Osteoblast (primary cell): ENCODE data around the gene PIP5K1C. TPM values are rescaled to one million over a fixed set of nuclear protein-coding genes. Genes with fewer than 3 reads are reported as not detected.

Source experiments
- DNase-seq: peaks from one replicate; pipeline ENCODE4 v3.0.0; 2011; ENCODE audit warnings: low spot score, mixed read lengths; ENCODE audit not compliant: insufficient read length; ENCODE audit errors: missing footprints
- H2AFZ ChIP-seq: 2 replicates; pipeline ENCODE4 v1.6.0; 2011; ENCODE audit warnings: mild to moderate bottlenecking, low read length
- H3K27ac ChIP-seq: 2 replicates; pipeline ENCODE4 v1.5.1; 2011; ENCODE audit warnings: mild to moderate bottlenecking, low read depth, low read length, moderate library complexity
- H3K27me3 ChIP-seq: 2 replicates; pipeline ENCODE4 v1.6.0; 2012; ENCODE audit warnings: mild to moderate bottlenecking, control low read depth, inconsistent platforms, low read length, moderate library complexity; ENCODE audit not compliant: insufficient read depth
- H3K36me3 ChIP-seq: 2 replicates; pipeline ENCODE4 v1.5.1; 2011; ENCODE audit warnings: mild to moderate bottlenecking, low read length, control low read depth, moderate library complexity; ENCODE audit not compliant: insufficient read depth
- H3K4me1 ChIP-seq: 2 replicates; pipeline ENCODE4 v1.5.1; 2011; ENCODE audit warnings: mild to moderate bottlenecking, low read length, control low read depth, moderate library complexity; ENCODE audit not compliant: insufficient read depth
- H3K4me2 ChIP-seq: 2 replicates; pipeline ENCODE4 v1.6.0; 2011; ENCODE audit warnings: mild to moderate bottlenecking, low read length; ENCODE audit not compliant: insufficient read depth
- H3K4me3 ChIP-seq: fragments of 200-600 bp; sonication (generic); 3 replicates; pipeline ENCODE4 v1.5.1; 2012; ENCODE audit warnings: mild to moderate bottlenecking, low read length, inconsistent platforms; ENCODE audit not compliant: insufficient read depth
- H3K79me2 ChIP-seq: 2 replicates; pipeline ENCODE4 v1.6.0; 2012; ENCODE audit warnings: mild to moderate bottlenecking, low read length, control low read depth, inconsistent platforms; ENCODE audit not compliant: insufficient read depth
- H3K9me3 ChIP-seq: 2 replicates; pipeline ENCODE4 v1.5.1; 2011; ENCODE audit warnings: low read depth, low read length, control low read depth
- H4K20me1 ChIP-seq: 2 replicates; pipeline ENCODE4 v1.6.0; 2012; ENCODE audit warnings: mild to moderate bottlenecking, low read length, control low read depth; ENCODE audit not compliant: insufficient read depth
- total RNA-seq: library from RNA; depleted of rRNA; stranded (reverse); fragments of >200 nt; gene quantifications from 2 replicates; pipeline ENCODE4 v1.2.3, GENCODE V29; 2012
- TF ChIP-seq, protein P1 (sequence below): IDR thresholded peaks from 2 replicates; pipeline ENCODE4 v1.5.1; 2011; ENCODE audit warnings: mild to moderate bottlenecking, low read depth, low read length, moderate library complexity; ENCODE audit errors: extremely low read depth

The PIP5K1C gene
- total RNA-seq, 1 donor: 30.4 TPM

DNA sequence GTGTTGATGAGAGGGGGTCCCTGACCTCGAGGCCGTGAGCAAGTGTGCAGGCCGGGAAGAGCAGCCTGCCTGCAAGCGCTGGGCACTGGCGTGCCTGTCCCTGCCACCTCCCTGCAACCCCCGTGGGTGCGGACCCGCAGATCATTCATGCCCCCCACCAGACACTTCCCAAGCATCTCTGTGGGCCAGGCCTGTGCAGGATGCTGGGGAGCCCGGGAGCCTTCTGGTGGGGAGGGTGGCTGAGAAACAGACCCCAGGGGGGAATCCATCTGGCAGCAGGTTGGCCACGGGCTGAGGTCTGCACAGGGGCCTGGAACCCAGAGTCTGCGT is 55.2 kb downstream of the PIP5K1C start:
- DNase-seq: no peak
- Histone ChIP-seq H3K4me3 (no peak overlapping the region), H4K20me1 (no peaks in the 10 kb centered on the region), H3K4me2 (no peak overlapping the region), H3K4me1 (no peaks in the 10 kb centered on the region), H3K27ac (no peak overlapping the region), H3K9me3 (no peaks in the 10 kb centered on the region), H3K79me2 (no peaks in the 10 kb centered on the region), H3K36me3 (peaks cover 6% of the 10 kb centered on the region), H3K27me3 (no peaks in the 10 kb centered on the region), H2AFZ (no peak overlapping the region)
- TF ChIP-seq, protein P1, sequence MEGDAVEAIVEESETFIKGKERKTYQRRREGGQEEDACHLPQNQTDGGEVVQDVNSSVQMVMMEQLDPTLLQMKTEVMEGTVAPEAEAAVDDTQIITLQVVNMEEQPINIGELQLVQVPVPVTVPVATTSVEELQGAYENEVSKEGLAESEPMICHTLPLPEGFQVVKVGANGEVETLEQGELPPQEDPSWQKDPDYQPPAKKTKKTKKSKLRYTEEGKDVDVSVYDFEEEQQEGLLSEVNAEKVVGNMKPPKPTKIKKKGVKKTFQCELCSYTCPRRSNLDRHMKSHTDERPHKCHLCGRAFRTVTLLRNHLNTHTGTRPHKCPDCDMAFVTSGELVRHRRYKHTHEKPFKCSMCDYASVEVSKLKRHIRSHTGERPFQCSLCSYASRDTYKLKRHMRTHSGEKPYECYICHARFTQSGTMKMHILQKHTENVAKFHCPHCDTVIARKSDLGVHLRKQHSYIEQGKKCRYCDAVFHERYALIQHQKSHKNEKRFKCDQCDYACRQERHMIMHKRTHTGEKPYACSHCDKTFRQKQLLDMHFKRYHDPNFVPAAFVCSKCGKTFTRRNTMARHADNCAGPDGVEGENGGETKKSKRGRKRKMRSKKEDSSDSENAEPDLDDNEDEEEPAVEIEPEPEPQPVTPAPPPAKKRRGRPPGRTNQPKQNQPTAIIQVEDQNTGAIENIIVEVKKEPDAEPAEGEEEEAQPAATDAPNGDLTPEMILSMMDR: no peak

DNA sequence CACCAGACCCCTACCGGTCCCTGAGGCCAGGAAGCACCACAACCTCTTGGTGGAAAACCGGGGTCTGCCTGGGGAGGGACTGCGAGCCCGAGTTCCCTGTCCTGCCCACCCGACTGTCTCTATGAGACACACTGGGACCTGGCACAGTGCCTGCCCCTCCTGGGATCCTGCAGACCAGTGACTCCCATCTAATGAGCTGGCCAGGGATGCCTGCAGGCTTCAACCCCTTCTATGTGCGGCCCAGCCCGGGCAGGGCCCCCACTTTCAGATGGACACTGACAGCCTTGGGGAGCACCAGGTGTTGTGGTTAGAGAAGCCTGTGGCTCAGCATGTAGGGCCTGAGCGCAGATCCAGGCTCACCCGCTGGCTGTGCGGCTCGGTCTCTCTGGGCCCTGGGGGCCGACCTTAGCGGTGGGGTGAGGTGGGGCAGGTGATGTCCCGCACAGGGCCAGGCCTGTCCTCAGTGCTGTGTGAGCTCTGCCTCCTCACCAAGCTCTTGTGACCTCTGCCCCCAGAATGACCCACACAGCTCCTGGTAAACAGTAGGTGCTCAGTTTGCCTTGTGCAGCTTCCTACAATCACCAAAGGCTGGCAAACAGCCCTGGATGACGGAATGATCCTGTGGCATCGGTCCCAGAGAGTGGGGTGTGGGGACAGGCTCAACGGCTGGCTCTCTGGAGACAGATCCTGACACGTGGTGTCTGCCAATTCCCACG is 55.8 kb downstream of the PIP5K1C start:
- no peaks in the 10 kb centered on the region for H3K27me3 ChIP-seq
- no peak overlapping the region for H3K4me2 ChIP-seq
- no peaks in the 10 kb centered on the region for H3K4me1 ChIP-seq
- H3K27ac ChIP-seq: no peak overlapping the region
- H3K36me3 ChIP-seq: peaks cover 10% of the 10 kb centered on the region
- no peak overlapping the region for H2AFZ ChIP-seq
- H3K9me3 ChIP-seq: no peaks in the 10 kb centered on the region
- H4K20me1 ChIP-seq: no peaks in the 10 kb centered on the region
- TF ChIP-seq, protein P1: no peak
- no peaks in the 10 kb centered on the region for H3K79me2 ChIP-seq
- no peak for DNase-seq
- H3K4me3 ChIP-seq: no peak overlapping the region

DNA sequence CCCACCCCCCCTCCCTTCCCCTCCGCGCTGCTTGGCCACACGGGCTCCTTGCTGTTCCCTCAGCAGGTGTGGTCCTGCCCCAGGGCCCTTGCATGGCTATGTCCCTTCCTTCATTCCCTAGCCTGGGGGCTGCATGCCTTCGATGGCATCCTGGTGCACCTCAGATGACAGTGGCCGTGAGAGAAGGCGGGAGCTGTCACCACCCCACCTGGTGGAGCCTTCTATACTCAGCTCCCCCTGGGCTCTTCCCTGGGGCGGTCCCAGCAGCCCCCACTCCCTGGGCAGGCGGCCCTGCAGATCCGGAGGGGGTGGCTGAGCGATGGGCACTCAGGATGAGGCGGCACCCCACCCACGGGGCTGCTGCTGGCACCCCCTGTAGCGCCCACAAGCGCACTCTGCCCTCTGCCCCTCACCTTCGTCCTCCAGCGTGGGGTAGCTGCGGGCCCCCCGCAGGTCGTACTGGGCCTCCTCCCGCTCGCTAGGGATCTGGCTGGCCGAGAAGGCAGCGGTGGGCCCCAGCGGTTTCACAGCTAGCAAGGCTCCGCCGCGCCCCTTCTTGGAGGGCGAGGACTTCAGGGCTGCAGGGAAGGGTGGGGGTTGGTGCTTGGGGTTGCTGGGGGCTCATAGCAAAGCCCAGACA is 56.5 kb downstream of the PIP5K1C start:
- no peaks in the 10 kb centered on the region for H3K79me2 ChIP-seq
- H2AFZ ChIP-seq: no peak overlapping the region
- no peak overlapping the region for H3K27ac ChIP-seq
- DNase-seq: no peak
- TF ChIP-seq, protein P1: no peak
- H3K4me1 ChIP-seq: no peaks in the 10 kb centered on the region
- no peaks in the 10 kb centered on the region for H4K20me1 ChIP-seq
- H3K36me3 ChIP-seq: peaks cover 14% of the 10 kb centered on the region
- H3K9me3 ChIP-seq: no peaks in the 10 kb centered on the region
- no peak overlapping the region for H3K4me3 ChIP-seq
- no peak overlapping the region for H3K4me2 ChIP-seq
- no peaks in the 10 kb centered on the region for H3K27me3 ChIP-seq

DNA sequence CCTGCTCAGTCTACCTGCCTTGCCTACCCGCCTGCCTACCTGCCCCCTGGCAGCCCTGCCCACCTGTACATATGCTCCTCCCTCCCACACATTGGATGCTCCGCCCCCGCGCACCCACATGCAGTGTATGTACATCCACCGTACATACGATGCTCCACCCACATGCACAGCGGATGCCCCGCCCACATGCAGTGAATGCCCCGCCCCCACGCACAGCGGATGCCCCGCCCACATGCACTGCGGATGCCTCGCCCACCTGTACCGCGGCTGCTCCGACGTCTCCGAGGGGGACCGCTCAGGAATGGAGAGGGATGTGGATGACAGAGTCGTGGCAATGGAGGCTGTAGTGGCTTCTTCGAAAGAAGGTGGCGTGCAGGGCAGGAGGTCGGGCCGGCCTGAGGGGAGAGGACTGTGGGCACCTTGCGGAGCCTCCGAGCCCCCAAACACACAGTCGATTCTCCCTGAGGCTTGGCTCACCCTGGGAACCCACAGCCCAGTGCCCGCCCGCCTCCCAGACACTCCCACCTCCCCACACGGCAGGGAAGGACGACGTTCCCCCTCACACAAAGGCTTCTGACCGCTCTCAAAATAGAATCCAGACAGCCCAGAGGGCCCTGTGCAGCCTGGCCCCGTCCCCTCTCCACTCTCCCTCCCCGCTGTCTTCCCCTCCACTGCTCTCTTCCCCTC is 57.1 kb downstream of the PIP5K1C start:
- no peak overlapping the region for H3K27ac ChIP-seq
- no peak for DNase-seq
- H3K4me2 ChIP-seq: no peak overlapping the region
- no peaks in the 10 kb centered on the region for H3K9me3 ChIP-seq
- no peaks in the 10 kb centered on the region for H3K79me2 ChIP-seq
- H4K20me1 ChIP-seq: no peaks in the 10 kb centered on the region
- no peak overlapping the region for H3K4me3 ChIP-seq
- TF ChIP-seq, protein P1: no peak
- H3K36me3 ChIP-seq: peaks cover 16% of the 10 kb centered on the region
- no peaks in the 10 kb centered on the region for H3K4me1 ChIP-seq
- no peaks in the 10 kb centered on the region for H3K27me3 ChIP-seq
- no peak overlapping the region for H2AFZ ChIP-seq
